GM12873 (cell line): ENCODE results near the gene RBMX.

Experiments
- CTCF ChIP-seq: IDR thresholded peaks from 2 replicates; pipeline ENCODE4 v1.5.1; 2012; ENCODE audit warnings: low read depth, mild to moderate bottlenecking, moderate library complexity, low read length, control low read depth; ENCODE audit not compliant: insufficient read depth; ENCODE audit errors: missing control alignments

RBMX gene

GRCh38 chrX:136880452-136881013 lies at the start of gene RBMX:
TSS of gene RBMX (minus strand) at chrX:136880725. CDS start at chrX:136879427, 1,298 bp downstream.
- TF ChIP-seq CTCF: no peak

GRCh38 chrX:136920001-136920400 lies 39.5 kb upstream of the RBMX start:
- no peak for TF ChIP-seq CTCF

- TF ChIP-seq CTCF: no peak
Measured at GRCh38 chrX:136916827-136917226, 36.3 kb upstream of the RBMX start.

GRCh38 chrX:136911253-136911652 lies 30.7 kb upstream of the RBMX start:
- TF ChIP-seq CTCF: no peak

- TF ChIP-seq CTCF: no peak
Measured at GRCh38 chrX:136910565-136911035, 30.1 kb upstream of the RBMX start.

GRCh38 chrX:136909706-136910564 lies 29.4 kb upstream of the RBMX start:
- no peak for TF ChIP-seq CTCF

- no peak for TF ChIP-seq CTCF
Measured at GRCh38 chrX:136909119-136909705, 28.7 kb upstream of the RBMX start.
